ENCODE measurements around the gene ENOX2. TPM values are rescaled to one million over a fixed set of nuclear protein-coding genes. Genes with fewer than 3 reads are reported as not detected.
"Not testable (repeated sequence)": the region's sequence is repeated elsewhere in the genome, so short reads cannot be mapped to it uniquely, and the experiment has no call there.

ENOX2 gene
- polyA plus RNA-seq, 4 donors, result 3.2 to 14.5 (median 4.8) TPM

GRCh38 chrX:130828641-130829040 lies 74.4 kb downstream of the ENOX2 start:
- 76 to 87% (median 80%) methylated on average over 3 of the region's 3 CpGs for WGBS, 3 donors
- no peak for FAIRE-seq
- H3K4me1 ChIP-seq (ENCODE audit: control insufficient read depth in 3 of 3, insufficient read depth in 2 of 3, low read depth in 1 of 3, low read length in 2 of 3), result no peaks in the 10 kb centered on the region

DNA sequence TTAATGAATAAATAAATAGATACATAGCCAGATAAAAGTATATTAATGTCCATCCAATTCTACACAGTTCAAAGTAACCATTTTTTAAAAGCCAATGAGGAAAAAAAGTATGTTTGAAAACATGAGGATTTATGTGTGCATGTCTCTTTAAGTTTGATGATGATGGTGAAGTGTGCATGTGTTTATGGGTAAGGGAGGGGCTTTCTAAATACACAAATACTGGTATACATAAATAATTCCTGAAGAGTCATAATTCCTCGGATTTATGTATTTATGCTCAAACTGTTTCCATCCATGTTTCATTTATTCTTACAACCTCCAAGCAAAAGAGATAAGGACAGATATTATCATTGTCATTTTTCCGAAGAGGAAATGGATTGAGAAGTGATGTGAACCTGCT lies 75.4 kb downstream of the ENOX2 start:
- no peak overlapping the region for H3K4me3 ChIP-seq (ENCODE audit: low read depth in 1 of 3, low read length in 3 of 3)
- WGBS, 3 donors, result 66 to 89% (median 84%) methylated on average over 2 of the region's 2 CpGs
- no peak overlapping the region for H3K27ac ChIP-seq (ENCODE audit: low read depth in 1 of 3, low read length in 2 of 3)
- H3K27me3 ChIP-seq (ENCODE audit: control insufficient read depth in 3 of 3, insufficient read depth in 3 of 3, low read length in 3 of 3), result no peaks in the 10 kb centered on the region
- H3K9me3 ChIP-seq (ENCODE audit: control insufficient read depth in 2 of 2, insufficient read depth in 1 of 2, low read depth in 1 of 2, low read length in 1 of 2), result no peaks in the 10 kb centered on the region
- no peak for DNase-seq
- H3K4me1 ChIP-seq (ENCODE audit: control insufficient read depth in 3 of 3, insufficient read depth in 2 of 3, low read depth in 1 of 3, low read length in 2 of 3), result no peaks in the 10 kb centered on the region
- H3K36me3 ChIP-seq (ENCODE audit: control insufficient read depth in 3 of 3, insufficient read depth in 2 of 3, low read depth in 1 of 3, low read length in 3 of 3), result no peaks in the 10 kb centered on the region
- FAIRE-seq, result peak; percentile 10

More at GRCh38 chrX:130828641-130829040, 74.4 kb downstream of the ENOX2 start:
- no peak overlapping the region for H3K27ac ChIP-seq (ENCODE audit: low read depth in 1 of 3, low read length in 2 of 3)
- no peaks in the 10 kb centered on the region for H3K9me3 ChIP-seq (ENCODE audit: control insufficient read depth in 2 of 2, insufficient read depth in 1 of 2, low read depth in 1 of 2, low read length in 1 of 2)
- no peaks in the 10 kb centered on the region for H3K27me3 ChIP-seq (ENCODE audit: control insufficient read depth in 3 of 3, insufficient read depth in 3 of 3, low read length in 3 of 3)
- no peak overlapping the region for H3K4me3 ChIP-seq (ENCODE audit: low read depth in 1 of 3, low read length in 3 of 3)
- no peak for DNase-seq
- H3K36me3 ChIP-seq (ENCODE audit: control insufficient read depth in 3 of 3, insufficient read depth in 2 of 3, low read depth in 1 of 3, low read length in 3 of 3), result no peaks in the 10 kb centered on the region

DNA sequence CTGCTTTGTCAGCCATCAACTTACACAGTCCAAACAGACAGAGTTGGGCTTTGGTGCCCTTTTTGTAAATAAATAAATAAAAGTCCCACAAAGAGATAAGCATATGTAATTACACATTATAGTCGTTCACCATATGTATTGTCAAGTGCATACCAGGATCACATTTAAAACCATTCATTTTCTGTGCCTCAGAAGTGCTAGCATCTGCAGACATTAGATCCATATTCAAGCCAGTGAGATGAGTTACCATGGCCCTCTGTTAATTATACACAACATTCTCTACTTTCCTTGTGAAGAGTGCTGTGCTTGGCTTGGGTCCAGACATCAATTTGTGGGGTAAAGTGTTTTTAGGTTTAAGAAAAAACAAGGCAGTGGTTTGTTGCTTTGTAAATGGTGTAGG lies 76.8 kb downstream of the ENOX2 start:
- FAIRE-seq (no peak), DNase-seq (no peak)
- Histone ChIP-seq H3K4me1 (ENCODE audit: control insufficient read depth in 3 of 3, insufficient read depth in 2 of 3, low read depth in 1 of 3, low read length in 2 of 3) (no peaks in the 10 kb centered on the region), H3K9me3 (ENCODE audit: control insufficient read depth in 2 of 2, insufficient read depth in 1 of 2, low read depth in 1 of 2, low read length in 1 of 2) (no peaks in the 10 kb centered on the region), H3K4me3 (ENCODE audit: low read depth in 1 of 3, low read length in 3 of 3) (no peak overlapping the region), H3K27me3 (ENCODE audit: control insufficient read depth in 3 of 3, insufficient read depth in 3 of 3, low read length in 3 of 3) (no peaks in the 10 kb centered on the region), H3K27ac (ENCODE audit: low read depth in 1 of 3, low read length in 2 of 3) (no peak overlapping the region), H3K36me3 (ENCODE audit: control insufficient read depth in 3 of 3, insufficient read depth in 2 of 3, low read depth in 1 of 3, low read length in 3 of 3) (no peaks in the 10 kb centered on the region)
- 36 to 69% (median 63%) methylated on average over 1 of the region's 1 CpG for WGBS, 3 donors

- WGBS, 3 donors, result 96 to 100% (median 99%) methylated on average over 2 of the region's 2 CpGs
Observed at GRCh38 chrX:130825525-130825924, 77.5 kb downstream of the ENOX2 start.

GRCh38 chrX:130819367-130819766 lies 83.6 kb downstream of the ENOX2 start:
- not testable (repeated sequence) for DNase-seq; H3K36me3 ChIP-seq (ENCODE audit: control insufficient read depth in 3 of 3, insufficient read depth in 2 of 3, low read depth in 1 of 3, low read length in 3 of 3); H3K4me1 ChIP-seq (ENCODE audit: control insufficient read depth in 3 of 3, insufficient read depth in 2 of 3, low read depth in 1 of 3, low read length in 2 of 3); H3K4me3 ChIP-seq (ENCODE audit: low read depth in 1 of 3, low read length in 3 of 3); H3K27me3 ChIP-seq (ENCODE audit: control insufficient read depth in 3 of 3, insufficient read depth in 3 of 3, low read length in 3 of 3); H3K27ac ChIP-seq (ENCODE audit: low read depth in 1 of 3, low read length in 2 of 3); FAIRE-seq; H3K9me3 ChIP-seq (ENCODE audit: control insufficient read depth in 2 of 2, insufficient read depth in 1 of 2, low read depth in 1 of 2, low read length in 1 of 2)
- 87 to 93% (median 92%) methylated on average over 4 of the region's 4 CpGs for WGBS, 3 donors

More at GRCh38 chrX:130825525-130825924, 77.5 kb downstream of the ENOX2 start:
- no peak overlapping the region for H3K4me3 ChIP-seq (ENCODE audit: low read depth in 1 of 3, low read length in 3 of 3)
- DNase-seq, result no peak
- H3K27me3 ChIP-seq (ENCODE audit: control insufficient read depth in 3 of 3, insufficient read depth in 3 of 3, low read length in 3 of 3), result no peaks in the 10 kb centered on the region
- H3K27ac ChIP-seq (ENCODE audit: low read depth in 1 of 3, low read length in 2 of 3), result no peak overlapping the region
- no peak for FAIRE-seq
- H3K36me3 ChIP-seq (ENCODE audit: control insufficient read depth in 3 of 3, insufficient read depth in 2 of 3, low read depth in 1 of 3, low read length in 3 of 3), result no peaks in the 10 kb centered on the region
- no peaks in the 10 kb centered on the region for H3K9me3 ChIP-seq (ENCODE audit: control insufficient read depth in 2 of 2, insufficient read depth in 1 of 2, low read depth in 1 of 2, low read length in 1 of 2)
- H3K4me1 ChIP-seq (ENCODE audit: control insufficient read depth in 3 of 3, insufficient read depth in 2 of 3, low read depth in 1 of 3, low read length in 2 of 3), result no peaks in the 10 kb centered on the region

- H3K27ac ChIP-seq (ENCODE audit: low read depth in 1 of 3, low read length in 2 of 3); FAIRE-seq; H3K4me1 ChIP-seq (ENCODE audit: control insufficient read depth in 3 of 3, insufficient read depth in 2 of 3, low read depth in 1 of 3, low read length in 2 of 3); H3K36me3 ChIP-seq (ENCODE audit: control insufficient read depth in 3 of 3, insufficient read depth in 2 of 3, low read depth in 1 of 3, low read length in 3 of 3); DNase-seq; H3K4me3 ChIP-seq (ENCODE audit: low read depth in 1 of 3, low read length in 3 of 3); H3K9me3 ChIP-seq (ENCODE audit: control insufficient read depth in 2 of 2, insufficient read depth in 1 of 2, low read depth in 1 of 2, low read length in 1 of 2); H3K27me3 ChIP-seq (ENCODE audit: control insufficient read depth in 3 of 3, insufficient read depth in 3 of 3, low read length in 3 of 3): not testable (repeated sequence)
- WGBS, 3 donors, result 72 to 80% (median 78%) methylated on average over 5 of the region's 5 CpGs
Observed at GRCh38 chrX:130813932-130814331, 89.1 kb downstream of the ENOX2 start.

- Histone ChIP-seq H3K4me1 (ENCODE audit: control insufficient read depth in 3 of 3, insufficient read depth in 2 of 3, low read depth in 1 of 3, low read length in 2 of 3) (no peaks in the 10 kb centered on the region), H3K27me3 (ENCODE audit: control insufficient read depth in 3 of 3, insufficient read depth in 3 of 3, low read length in 3 of 3) (no peaks in the 10 kb centered on the region), H3K4me3 (ENCODE audit: low read depth in 1 of 3, low read length in 3 of 3) (no peak overlapping the region), H3K27ac (ENCODE audit: low read depth in 1 of 3, low read length in 2 of 3) (no peak overlapping the region), H3K36me3 (ENCODE audit: control insufficient read depth in 3 of 3, insufficient read depth in 2 of 3, low read depth in 1 of 3, low read length in 3 of 3) (no peaks in the 10 kb centered on the region), H3K9me3 (ENCODE audit: control insufficient read depth in 2 of 2, insufficient read depth in 1 of 2, low read depth in 1 of 2, low read length in 1 of 2) (peaks cover 0 to 5% of the 10 kb centered on the region in 2 donors)
- 69 to 94% (median 90%) methylated on average over 3 of the region's 3 CpGs for WGBS, 3 donors
- FAIRE-seq, result no peak
- no peak for DNase-seq
Observed at GRCh38 chrX:130810561-130810960, 92.4 kb downstream of the ENOX2 start.

- WGBS, 3 donors, result 56 to 60% (median 58%) methylated on average over 2 of the region's 2 CpGs
- H3K9me3 ChIP-seq (ENCODE audit: control insufficient read depth in 2 of 2, insufficient read depth in 1 of 2, low read depth in 1 of 2, low read length in 1 of 2), result no peaks in the 10 kb centered on the region
- no peaks in the 10 kb centered on the region for H3K27me3 ChIP-seq (ENCODE audit: control insufficient read depth in 3 of 3, insufficient read depth in 3 of 3, low read length in 3 of 3)
- no peak for FAIRE-seq
- H3K36me3 ChIP-seq (ENCODE audit: control insufficient read depth in 3 of 3, insufficient read depth in 2 of 3, low read depth in 1 of 3, low read length in 3 of 3), result no peaks in the 10 kb centered on the region
- H3K4me1 ChIP-seq (ENCODE audit: control insufficient read depth in 3 of 3, insufficient read depth in 2 of 3, low read depth in 1 of 3, low read length in 2 of 3), result no peaks in the 10 kb centered on the region
- no peak overlapping the region for H3K27ac ChIP-seq (ENCODE audit: low read depth in 1 of 3, low read length in 2 of 3)
- DNase-seq, result no peak
- no peak overlapping the region for H3K4me3 ChIP-seq (ENCODE audit: low read depth in 1 of 3, low read length in 3 of 3)
Observed at GRCh38 chrX:130805903-130806302, 97.1 kb downstream of the ENOX2 start.

DNA sequence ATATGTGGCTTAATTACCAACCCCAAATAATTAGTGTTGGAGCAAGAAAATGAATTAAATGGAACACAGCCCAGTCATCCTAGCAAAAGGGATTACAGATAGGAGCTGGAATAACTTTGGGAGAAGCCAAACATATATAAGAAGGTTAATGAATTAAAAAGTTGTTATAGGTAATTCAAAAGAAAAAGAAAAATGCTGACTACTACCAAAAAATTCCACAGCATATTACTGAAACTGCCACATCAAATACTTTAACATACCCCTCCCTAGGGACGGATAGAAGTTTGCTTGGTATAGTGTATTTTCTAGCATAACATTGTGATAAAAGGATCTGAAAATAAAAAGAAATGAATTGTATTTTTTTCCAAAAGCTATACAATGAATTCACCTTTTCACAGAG lies 99.5 kb downstream of the ENOX2 start:
- no peak for DNase-seq
- H3K27ac ChIP-seq (ENCODE audit: low read depth in 1 of 3, low read length in 2 of 3), result no peak overlapping the region
- FAIRE-seq, result no peak
- H3K4me1 ChIP-seq (ENCODE audit: control insufficient read depth in 3 of 3, insufficient read depth in 2 of 3, low read depth in 1 of 3, low read length in 2 of 3), result no peaks in the 10 kb centered on the region
- 71 to 100% (median 93%) methylated on average over 1 of the region's 1 CpG for WGBS, 3 donors
- no peaks in the 10 kb centered on the region for H3K9me3 ChIP-seq (ENCODE audit: control insufficient read depth in 2 of 2, insufficient read depth in 1 of 2, low read depth in 1 of 2, low read length in 1 of 2)
- H3K27me3 ChIP-seq (ENCODE audit: control insufficient read depth in 3 of 3, insufficient read depth in 3 of 3, low read length in 3 of 3), result no peaks in the 10 kb centered on the region
- H3K4me3 ChIP-seq (ENCODE audit: low read depth in 1 of 3, low read length in 3 of 3), result no peak overlapping the region
- H3K36me3 ChIP-seq (ENCODE audit: control insufficient read depth in 3 of 3, insufficient read depth in 2 of 3, low read depth in 1 of 3, low read length in 3 of 3), result no peaks in the 10 kb centered on the region

Data from small intestine (tissue), 7 donors.